ENCODE measurements around the gene TRIM74.
"Not testable (repeated sequence)": the region's sequence is repeated elsewhere in the genome, so short reads cannot be mapped to it uniquely, and the experiment has no call there.

Gene TRIM74

GRCh38 chr7:72968980-72969516 lies at the start of gene TRIM74:
Gene TRIM74 (minus strand): TSS chr7:72969466. CDS start chr7:72966157, 3,309 bp downstream.
- DNase-seq, result not testable (repeated sequence)

DNA sequence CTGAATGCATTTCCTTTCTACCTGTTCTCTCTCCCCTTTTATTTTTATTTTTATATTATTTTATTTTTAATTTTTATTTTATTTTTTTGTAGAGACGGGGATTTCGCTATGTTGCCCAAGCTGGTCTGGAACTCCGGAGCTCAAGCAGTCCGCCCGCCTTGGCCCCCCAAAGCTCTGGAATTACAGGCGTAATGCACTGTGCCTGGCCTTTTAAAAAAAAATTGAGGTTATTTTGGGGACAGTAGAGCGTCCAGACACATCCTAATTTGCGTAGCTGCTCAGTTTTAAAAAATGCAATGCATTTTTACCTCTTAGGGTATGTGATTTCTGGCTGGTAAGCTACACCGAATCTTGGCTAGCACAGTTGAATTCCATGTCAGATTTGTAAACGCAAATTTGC lies 37.2 kb upstream of the TRIM74 start:
- DNase-seq, result not testable (repeated sequence)

GRCh38 chr7:73005693-73006447 lies 36.6 kb upstream of the TRIM74 start:
- not testable (repeated sequence) for DNase-seq

DNA sequence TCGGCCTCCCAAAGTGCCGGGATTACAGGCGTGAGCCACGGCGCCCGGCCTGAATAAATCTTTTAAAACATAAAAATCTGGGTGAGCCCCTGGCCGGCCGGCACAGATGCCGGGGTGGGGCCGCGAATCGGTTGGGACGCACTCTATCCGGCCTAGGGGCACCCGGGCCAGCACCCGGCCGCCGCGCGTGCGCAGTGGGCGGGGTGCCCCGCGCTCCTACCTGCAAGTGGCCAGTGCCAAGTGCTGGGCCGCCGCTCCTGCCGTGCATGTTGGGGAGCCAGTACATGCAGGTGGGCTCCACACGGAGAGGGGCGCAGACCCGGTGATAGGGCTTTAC lies 36.1 kb upstream of the TRIM74 start:
- not testable (repeated sequence) for DNase-seq

DNA sequence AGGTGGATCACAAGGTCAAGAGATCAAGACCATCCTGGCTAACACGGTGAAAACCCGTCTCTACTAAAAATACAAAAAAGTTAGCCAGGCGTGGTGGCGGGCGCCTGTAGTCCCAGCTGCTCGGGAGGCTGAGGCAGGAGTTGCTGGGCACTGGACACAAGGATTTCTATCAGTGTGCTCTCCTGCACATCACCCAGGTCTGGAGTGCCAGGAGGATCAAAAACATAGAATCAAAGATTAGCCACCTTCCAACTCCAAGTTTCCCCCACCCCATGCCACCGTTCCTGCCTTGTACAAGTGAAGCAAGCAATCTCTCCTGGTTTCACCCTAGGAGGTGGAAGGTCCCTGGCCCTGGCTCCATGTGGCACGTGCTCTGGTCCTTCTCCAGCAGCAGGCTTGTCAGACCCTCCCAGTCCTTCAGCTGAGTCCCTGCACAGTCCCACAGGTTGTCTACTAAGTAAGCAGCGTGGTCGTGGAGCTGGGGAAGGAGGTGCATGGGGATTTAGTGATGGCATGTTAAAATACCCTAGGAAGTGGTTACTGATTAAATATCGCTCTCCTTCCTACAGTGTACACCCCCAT lies 28.7 kb upstream of the TRIM74 start:
- DNase-seq, result not testable (repeated sequence)

DNA sequence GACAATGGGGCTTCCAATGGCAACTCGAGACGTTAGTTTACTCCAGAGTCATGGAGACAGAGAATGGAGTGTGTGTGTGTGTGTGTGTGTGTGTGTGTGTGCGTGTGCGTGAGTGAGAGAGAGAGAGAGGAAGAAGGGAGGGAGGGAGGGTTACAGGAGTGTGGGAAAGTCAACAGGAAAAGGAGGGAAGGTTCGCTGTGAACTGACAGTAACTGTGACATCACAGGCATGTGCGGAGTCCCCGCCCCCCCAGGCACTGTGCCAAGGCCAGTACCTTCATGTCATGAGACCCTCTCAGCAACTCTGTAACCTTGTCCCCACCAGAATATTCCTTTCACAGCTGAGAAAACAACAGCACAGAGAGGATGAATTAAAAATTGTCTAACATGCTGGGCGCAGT lies 28.2 kb upstream of the TRIM74 start:
- not testable (repeated sequence) for DNase-seq

- not testable (repeated sequence) for DNase-seq
Measured at GRCh38 chr7:72995484-72995883, 26.2 kb upstream of the TRIM74 start.

DNA sequence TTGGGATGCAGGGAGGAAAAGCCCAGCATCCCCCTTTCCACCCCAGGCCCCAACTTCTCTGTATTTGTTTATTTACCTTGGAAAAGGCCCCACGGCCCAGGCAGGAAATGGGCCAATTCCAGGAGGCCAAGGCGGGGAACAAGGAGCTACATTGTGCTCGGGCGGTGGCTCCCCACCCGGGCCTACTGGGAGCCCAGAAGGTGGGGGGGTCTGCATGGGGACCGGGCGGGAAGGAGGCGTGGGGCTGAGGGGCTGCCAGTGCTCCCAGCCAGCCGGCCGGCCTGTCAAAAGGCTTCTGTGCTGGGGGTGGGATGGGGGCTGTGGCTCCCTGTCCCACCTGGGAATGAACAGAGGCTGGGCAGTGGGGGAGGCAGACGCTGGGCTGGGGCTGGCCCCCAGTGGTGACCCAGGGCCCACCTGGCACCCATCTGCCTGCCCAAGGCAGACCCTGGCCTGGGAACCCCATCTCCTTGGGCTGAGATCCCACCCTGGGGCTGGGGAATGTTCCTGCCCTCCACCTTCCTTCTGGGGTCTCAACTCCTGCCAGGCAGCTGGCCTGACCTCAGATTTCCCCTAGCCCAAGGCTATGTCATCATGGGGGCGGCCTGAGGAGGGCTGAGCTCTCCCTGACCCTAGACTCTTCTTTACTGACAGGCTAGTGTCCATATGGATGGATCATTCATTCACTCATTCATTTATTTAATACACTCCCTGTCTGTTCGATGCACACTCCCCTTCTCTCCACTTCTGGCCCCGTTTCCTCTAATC lies 21.1 kb upstream of the TRIM74 start:
- DNase-seq, result not testable (repeated sequence)

DNA sequence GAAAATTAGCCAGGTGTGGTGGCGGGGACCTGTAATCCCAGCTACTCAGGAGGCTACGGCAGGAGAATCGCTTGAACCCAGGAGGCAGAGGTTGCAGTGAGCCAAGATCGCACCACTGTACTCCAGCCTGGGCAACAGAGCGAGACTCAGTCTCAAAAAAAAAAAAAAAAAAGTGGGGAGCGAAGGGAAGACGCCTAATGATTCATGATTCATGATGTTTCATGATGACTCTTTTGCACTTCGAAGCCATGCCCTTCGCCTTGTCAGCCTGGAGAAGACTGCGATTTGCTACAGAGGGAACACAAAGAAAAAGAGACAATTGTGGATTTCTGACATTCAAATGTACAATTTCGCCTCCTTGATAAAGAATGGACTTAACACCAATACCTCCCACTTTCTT lies 12.8 kb upstream of the TRIM74 start:
- DNase-seq, result not testable (repeated sequence)

- not testable (repeated sequence) for DNase-seq
Measured at GRCh38 chr7:72980382-72980781, 11.1 kb upstream of the TRIM74 start.

DNA sequence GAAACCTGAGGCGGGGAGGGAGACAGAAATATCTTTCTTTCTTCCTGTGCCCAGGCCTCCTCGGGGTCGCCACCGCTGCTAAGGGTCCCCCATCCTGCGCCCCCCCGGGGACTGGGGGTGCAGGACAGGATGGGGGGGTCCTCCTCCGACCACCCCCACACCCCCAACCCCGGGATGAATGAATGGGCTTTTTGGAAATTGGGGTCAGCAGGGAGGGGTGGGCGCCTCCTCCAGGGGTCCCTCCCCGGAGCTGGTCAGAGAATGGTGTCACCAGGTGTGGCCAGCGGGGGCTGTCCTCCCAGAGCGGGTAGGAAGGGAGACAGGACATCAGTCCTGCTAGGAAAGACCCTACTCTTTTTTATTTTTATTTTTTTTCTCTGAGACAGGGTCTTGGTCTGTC lies 7.2 kb upstream of the TRIM74 start:
- DNase-seq, result not testable (repeated sequence)

GRCh38 chr7:72975656-72976286 lies 6.5 kb upstream of the TRIM74 start:
- DNase-seq, result not testable (repeated sequence)

GRCh38 chr7:72974781-72975180 lies 5.5 kb upstream of the TRIM74 start:
- not testable (repeated sequence) for DNase-seq

DNA sequence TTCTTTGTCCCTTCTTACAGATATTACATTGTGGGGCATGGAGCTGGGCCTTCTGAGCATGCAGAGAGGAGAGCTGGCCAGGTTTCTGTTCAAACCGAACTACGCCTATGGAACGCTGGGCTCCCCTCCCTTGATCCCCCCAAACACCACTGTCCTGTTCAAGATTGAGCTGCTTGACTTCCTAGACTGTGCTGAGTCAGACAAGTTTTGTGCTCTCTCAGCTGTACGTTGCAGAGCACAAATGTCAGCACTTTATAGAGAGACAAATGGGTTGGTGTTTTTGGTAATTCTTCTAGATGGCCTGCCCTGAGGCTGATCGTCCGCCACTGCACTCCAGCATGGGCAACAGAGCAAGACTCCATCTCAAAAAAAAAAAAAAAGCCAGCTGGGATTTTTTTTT lies 2.2 kb upstream of the TRIM74 start:
- DNase-seq, result not testable (repeated sequence)

GRCh38 chr7:72969688-72970087 lies 422 bp upstream of the TRIM74 start:
- DNase-seq, result not testable (repeated sequence)

DNA sequence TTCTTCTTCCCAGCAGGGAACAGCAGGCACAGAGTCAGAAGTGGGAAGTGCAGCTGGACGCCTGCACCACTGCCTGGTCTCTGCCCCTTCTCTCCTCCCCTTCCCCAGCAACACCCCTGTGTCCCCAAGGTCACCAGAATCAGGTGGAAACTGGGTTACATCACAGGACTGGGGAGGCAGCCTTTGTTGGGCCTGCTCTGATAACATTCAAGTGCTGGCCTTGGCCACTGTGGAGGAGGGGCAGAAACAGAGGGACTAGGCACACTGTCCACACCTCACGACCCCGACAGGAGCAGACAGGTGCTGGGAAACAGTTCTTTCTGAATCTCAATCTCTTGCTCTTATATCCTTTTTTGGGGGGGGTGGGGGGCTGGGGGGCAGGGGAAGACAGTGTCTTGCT lies 2.4 kb downstream of the TRIM74 start:
- DNase-seq, result not testable (repeated sequence)

DNA sequence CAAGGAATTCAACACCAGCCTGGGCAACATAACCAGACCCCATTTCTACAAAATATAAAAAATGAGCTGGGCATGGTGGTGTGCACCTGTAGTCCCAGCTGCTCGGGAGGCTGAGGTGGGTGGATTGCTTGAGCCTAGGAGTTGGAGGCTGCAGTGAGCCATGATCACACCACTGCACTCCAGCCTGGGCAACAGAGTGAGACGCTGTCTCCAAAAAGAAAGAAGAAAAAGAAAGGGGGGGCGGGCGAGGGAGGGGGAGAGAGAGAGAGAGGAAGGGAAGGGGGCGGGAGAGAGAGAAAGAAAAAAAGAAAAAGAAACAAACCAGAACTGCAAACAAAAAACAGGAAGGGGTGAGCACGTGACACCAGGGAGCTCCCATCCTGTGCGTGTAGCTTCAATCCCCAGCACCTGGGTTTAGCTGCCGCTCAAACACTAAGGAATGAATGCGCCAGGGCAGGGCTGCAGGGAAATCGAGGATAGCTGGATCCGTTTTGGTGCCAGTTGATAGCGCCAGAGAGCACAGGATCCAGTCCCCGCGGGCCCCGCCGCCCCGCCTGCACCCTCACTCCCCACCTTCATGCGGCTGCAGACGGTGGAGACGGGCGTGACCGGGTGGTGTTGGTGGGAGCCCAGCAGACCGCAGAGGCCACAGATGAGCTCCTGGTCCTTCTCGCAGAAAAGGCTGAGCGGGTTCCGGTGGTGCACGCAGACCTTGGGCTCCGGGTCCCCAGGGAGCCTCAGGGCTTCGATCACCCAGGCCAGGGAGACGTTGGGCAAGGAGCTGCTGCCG lies 3.9 kb downstream of the TRIM74 start:
- not testable (repeated sequence) for DNase-seq

DNA sequence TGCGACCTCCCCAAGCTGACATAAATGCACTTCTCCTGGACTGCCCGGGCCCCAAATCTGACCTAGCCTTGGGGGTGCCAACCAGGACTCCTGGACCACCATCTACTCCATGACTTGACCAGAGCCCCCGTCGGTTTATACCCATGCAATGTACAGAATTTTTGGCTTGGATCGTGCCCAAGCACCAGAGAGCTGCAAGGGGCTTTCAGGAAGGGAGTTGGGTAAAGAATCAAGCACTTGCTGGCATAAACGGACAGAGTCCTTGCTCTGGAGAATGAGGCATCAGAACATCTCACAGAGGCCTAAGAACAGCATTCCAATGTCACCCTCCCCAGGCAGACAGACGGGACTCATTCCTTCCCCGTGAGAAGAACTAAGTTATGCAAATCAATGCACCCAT lies 6.2 kb downstream of the TRIM74 start:
- DNase-seq, result not testable (repeated sequence)

- not testable (repeated sequence) for DNase-seq
Measured at GRCh38 chr7:72961346-72961650, 8.0 kb downstream of the TRIM74 start.

DNA sequence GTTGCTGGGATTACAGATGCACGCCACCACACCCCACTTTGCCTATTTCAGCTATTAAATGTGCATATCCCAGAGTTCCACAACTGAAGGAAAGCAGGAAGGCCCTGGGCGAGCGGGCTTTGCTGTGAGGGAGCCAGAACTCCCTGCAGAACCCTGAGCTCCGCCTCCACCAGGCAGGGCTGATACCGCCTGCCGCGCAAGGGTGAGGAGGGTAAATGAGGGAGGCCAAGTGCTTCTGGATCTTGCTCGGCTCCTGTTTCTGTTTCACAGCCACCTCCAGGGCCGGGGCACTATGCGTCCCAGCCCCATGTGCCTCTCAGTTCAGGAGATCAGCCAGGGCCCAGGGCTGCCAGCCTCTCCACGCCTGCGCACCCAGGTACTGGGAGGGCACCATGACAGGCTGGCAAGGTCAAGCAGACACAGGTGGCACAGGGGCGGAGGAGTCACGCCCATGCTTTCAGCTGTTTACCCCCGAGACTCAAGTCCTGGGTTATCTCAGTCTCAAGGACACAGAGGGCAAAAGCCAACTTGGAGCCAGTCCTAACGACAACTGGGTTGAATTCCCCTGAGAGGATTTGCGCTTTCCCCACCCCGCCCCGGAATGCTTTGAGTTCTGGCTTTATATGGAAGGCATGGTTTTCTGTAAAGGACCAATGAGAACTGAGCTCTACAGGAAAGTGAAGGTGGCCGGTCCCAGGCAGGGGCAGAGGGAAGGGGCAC lies 8.5 kb downstream of the TRIM74 start:
- DNase-seq, result not testable (repeated sequence)

GRCh38 chr7:72960029-72960428 lies 9.2 kb downstream of the TRIM74 start:
- DNase-seq, result not testable (repeated sequence)

Data from cerebellar nuclear complex (tissue), 1 donor.